Posterior cingulate gyrus (tissue), 11 donors: ENCODE results near the gene HTT.

Experiments used
- DNase-seq, 10 donors: peaks; one replicate each; pipeline versions ENCODE4 v3.0.0 to v3.0.0-alpha.2; 2020 to 2021; ENCODE audit warnings: mixed read lengths in 3 of 10
- intact Hi-C: fragments of 100-400 bp; cut with DNase I; formaldehyde crosslinking; loops from one replicate; pipeline ENCODE4 v1.15.1; 2023

Gene HTT

GRCh38 chr4:3254302-3255131 is 180.0 kb downstream of the HTT start:
- intact Hi-C loops = no loop called here
- DNase-seq = peak in 5 of 10 donors; percentile 4 to 70 (median 61)

DNA sequence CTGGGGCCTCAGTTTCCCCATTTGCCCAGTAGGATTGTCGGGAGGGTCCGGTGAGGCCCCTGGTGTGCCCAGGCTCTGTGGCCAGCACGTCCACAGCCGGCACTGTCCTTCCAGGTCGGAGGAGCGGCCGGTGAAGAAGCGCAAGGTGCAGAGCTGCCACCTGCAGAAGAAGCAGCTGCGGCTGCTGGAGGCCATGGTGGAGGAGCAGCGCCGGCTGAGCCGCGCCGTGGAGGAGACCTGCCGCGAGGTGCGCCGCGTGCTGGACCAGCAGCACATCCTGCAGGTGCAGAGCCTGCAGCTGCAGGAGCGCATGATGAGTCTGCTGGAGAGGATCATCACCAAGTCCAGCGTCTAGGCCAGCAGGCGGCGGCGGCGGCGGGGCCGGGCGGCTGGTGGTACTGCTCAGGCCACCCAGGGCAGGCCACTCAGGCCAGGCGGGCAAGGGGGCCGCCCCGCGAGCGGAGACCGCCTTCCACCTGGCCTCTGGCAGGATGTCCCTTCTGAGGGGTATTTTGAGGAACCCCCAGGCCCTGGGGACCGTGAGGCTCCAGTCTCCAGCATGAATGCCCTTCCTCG is 181.2 kb downstream of the HTT start:
- intact Hi-C loops = no loop called here
- peak in 5 of 10 donors; percentile 7 to 85 (median 46) for DNase-seq

DNA sequence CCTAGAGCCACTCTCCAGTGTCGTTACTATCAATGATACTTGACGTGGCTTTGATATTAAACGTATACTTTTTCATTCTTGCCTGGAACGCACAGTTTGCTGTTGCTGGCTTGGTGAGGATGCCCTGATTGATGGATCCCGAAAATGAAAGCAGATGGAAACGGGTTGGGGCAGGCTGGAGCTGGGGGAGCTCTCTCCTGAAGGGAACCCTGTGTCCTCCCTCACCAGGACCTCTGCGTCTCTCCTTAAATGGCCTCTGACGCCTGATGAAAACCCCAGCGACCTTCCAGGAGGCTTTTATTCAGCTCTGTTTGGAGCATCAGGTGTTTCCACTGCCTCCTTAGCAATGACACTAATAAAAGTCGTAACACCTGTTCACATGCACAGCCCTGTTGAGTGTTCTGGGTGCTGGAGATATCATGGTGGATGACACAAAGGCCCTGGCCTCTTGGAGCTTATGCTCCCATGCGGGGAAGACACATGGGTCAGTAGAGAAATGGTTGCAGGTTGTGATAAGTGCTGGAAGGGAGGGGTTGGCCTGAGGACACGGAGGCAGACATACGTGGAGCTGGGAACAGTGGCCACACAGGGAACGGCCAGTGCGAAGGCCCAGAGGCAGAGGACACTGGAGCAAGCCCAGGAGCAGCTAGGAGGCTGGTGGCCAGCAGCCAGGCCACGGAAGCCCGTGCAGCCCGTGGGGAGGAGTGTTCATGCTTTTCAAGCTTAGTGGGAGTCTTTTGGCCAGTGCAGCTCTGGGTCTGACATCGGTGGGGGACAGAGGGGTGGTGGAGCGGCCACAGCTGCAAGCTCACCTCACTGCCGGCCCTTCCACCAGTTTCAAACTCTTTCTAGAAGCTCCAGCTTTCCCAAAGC is 182.0 kb downstream of the HTT start:
- peak in 2 of 10 donors; percentile 24 to 57 for DNase-seq
- intact Hi-C loops = no loop called here

GRCh38 chr4:3257103-3257555 is 182.6 kb downstream of the HTT start:
- DNase-seq = peak in 5 of 10 donors; percentile 8 to 69 (median 56)
- intact Hi-C loops = no loop called here

- peak in 6 of 10 donors; percentile 5 to 85 (median 44) for DNase-seq
- intact Hi-C loops = no loop called here
These were observed 183.3 kb downstream of the HTT start for GRCh38 chr4:3257556-3258482.

- intact Hi-C loops = no loop called here
- DNase-seq = peak in 6 of 10 donors; percentile 3 to 80 (median 40)
These were observed 187.1 kb downstream of the HTT start for GRCh38 chr4:3261411-3262207.

GRCh38 chr4:3262208-3263052 is 187.9 kb downstream of the HTT start:
- intact Hi-C loops = no loop called here
- peak in 6 of 10 donors; percentile 2 to 78 (median 7) for DNase-seq

GRCh38 chr4:3263053-3263875 is 188.8 kb downstream of the HTT start:
- peak in 5 of 10 donors; percentile 3 to 61 (median 26) for DNase-seq
- intact Hi-C loops = no loop called here

DNA sequence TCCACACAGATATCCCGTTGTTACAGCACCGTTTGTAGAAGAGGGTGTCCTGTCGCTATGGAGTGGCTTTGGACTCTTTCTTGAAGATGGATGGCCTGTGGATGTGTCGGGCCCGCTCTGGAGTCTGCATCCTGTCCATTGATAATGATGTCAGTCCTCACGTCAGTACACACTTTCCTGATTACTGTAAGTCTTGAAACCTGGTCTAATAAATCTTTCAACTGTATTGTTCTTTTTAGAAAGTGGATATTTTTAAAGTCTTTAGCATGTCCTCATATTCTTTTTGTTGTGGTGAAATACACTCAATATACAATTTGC is 189.4 kb downstream of the HTT start:
- intact Hi-C loops = no loop called here
- no peak for DNase-seq

- intact Hi-C loops = no loop called here
- DNase-seq = peak in 3 of 10 donors; percentile 6 to 75 (median 55)
These were observed 191.6 kb downstream of the HTT start for GRCh38 chr4:3266076-3266475.

- peak in 3 of 10 donors; percentile 5 to 70 (median 6) for DNase-seq
- intact Hi-C loops = no loop called here
These were observed 193.3 kb downstream of the HTT start for GRCh38 chr4:3267576-3268394.

- intact Hi-C loops = no loop called here
These were observed 194.1 kb downstream of the HTT start for GRCh38 chr4:3268395-3269104.

DNA sequence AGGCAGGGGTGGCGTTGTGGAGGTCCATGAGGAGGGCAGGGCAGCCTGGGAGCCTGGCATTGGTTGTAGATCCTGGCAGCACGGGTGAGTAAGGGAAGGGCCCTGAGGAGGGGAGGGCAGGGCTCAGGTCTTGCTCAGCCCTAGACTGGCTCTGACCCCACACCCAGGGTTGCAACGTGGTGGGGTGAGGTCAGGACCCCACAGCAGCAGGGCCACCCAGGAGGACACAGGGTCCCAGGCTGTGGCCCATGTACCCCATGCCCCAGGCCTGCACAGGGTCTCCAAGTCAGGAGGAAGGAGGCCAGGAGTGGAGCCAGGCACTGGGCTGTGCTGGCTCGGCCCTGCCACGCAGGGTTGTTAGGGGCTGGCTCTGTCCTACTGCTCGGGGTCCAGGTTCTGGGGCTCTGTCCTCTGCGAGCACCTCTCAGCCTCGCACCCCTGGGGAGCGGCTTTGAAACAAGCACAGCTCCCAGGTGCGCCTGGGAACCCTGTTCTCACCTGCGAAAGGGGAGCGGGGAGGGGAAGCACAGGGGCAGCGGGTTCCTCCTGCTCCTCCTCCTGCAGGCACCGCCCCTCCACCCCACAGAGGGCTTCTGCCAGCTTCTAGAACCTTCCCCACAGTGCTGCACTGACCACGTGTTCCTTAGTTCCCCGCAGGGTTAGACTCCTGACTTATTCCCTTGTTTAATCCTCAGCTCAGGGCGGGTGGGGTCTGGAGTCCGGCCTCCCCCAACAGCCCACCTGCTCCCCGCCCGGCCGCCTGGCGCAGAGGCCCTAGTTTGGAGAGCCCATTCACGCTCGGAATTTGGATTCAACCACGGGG is 194.8 kb downstream of the HTT start:
- intact Hi-C loops = no loop called here
- peak in 3 of 10 donors; percentile 30 to 82 (median 81) for DNase-seq

More at GRCh38 chr4:3268395-3269104, 194.1 kb downstream of the HTT start:
- peak in 3 of 10 donors; percentile 7 to 78 (median 49) for DNase-seq

GRCh38 chr4:3269991-3270611 is 195.6 kb downstream of the HTT start:
- DNase-seq = peak in 5 of 10 donors; percentile 37 to 91 (median 86)
- intact Hi-C loops = no loop called here
